ENCODE results near the gene CHCHD10. TPM values are rescaled to one million over a fixed set of nuclear protein-coding genes. Genes with fewer than 3 reads are reported as not detected.

The CHCHD10 gene
- total RNA-seq, 1 experiment from 2014 or later: 198 TPM

DNA sequence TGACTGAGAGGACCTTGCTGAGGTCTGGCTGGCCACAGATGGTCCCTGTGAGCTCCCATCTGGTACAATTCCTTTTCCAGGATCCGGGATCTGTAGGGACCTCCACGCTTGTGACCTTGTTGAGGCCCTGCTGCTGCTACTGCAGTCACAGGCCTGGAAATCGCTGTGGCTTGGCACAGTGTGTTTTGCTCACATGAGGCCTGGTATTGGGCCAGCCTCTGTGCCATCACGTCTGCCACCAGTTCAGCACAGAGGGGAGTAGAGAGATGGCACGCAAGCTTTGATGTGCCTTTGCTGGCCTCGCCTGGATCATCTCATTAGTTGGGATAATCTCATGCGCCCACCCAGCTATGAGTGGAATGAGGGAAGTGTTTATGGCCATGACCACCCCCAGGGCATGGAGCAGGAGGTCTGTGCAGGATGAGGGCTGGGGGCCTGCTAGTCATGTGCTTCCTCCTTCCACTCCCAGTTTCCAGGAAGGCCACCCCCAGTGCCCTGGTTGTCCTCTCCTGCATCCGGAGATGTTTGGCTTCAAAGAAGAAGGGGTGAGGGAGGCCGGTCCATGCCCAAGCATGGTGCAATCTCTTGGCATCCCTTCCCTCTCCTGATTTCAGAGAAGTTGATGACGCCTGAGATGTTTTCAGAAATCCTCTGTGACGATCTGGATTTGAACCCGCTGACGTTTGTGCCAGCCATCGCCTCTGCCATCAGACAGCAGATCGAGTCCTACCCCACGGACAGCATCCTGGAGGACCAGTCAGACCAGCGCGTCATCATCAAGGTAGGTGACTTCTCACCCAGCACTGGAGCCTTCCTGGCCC is 48.6 kb upstream of the CHCHD10 start (continued):
- TF ChIP-seq CREB1 (CRISPR knock-in tag; IDR thresholded peaks at IDR 0.05) (no peak), OVOL2 (CRISPR knock-in tag; IDR thresholded peaks at IDR 0.05; ENCODE audit: borderline replicate concordance) (no peak), ERG (CRISPR knock-in tag; IDR thresholded peaks at IDR 0.05) (no peak), CBFB (CRISPR knock-in tag; IDR thresholded peaks at IDR 0.05; ENCODE audit: low read depth) (no peak), ATF2 (CRISPR knock-in tag; IDR thresholded peaks at IDR 0.05; ENCODE audit: borderline replicate concordance, low read depth) (no peak), SP1 (CRISPR knock-in tag; conservative IDR thresholded peaks at IDR 0.05) (no peak), ZNF281 (CRISPR knock-in tag; IDR thresholded peaks at IDR 0.05) (no peak)
- TF ChIP-seq, protein P1, sequence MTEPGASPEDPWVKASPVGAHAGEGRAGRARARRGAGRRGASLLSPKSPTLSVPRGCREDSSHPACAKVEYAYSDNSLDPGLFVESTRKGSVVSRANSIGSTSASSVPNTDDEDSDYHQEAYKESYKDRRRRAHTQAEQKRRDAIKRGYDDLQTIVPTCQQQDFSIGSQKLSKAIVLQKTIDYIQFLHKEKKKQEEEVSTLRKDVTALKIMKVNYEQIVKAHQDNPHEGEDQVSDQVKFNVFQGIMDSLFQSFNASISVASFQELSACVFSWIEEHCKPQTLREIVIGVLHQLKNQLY (CRISPR knock-in tag; IDR thresholded peaks at IDR 0.05): no peak
- TF ChIP-seq, protein P2, sequence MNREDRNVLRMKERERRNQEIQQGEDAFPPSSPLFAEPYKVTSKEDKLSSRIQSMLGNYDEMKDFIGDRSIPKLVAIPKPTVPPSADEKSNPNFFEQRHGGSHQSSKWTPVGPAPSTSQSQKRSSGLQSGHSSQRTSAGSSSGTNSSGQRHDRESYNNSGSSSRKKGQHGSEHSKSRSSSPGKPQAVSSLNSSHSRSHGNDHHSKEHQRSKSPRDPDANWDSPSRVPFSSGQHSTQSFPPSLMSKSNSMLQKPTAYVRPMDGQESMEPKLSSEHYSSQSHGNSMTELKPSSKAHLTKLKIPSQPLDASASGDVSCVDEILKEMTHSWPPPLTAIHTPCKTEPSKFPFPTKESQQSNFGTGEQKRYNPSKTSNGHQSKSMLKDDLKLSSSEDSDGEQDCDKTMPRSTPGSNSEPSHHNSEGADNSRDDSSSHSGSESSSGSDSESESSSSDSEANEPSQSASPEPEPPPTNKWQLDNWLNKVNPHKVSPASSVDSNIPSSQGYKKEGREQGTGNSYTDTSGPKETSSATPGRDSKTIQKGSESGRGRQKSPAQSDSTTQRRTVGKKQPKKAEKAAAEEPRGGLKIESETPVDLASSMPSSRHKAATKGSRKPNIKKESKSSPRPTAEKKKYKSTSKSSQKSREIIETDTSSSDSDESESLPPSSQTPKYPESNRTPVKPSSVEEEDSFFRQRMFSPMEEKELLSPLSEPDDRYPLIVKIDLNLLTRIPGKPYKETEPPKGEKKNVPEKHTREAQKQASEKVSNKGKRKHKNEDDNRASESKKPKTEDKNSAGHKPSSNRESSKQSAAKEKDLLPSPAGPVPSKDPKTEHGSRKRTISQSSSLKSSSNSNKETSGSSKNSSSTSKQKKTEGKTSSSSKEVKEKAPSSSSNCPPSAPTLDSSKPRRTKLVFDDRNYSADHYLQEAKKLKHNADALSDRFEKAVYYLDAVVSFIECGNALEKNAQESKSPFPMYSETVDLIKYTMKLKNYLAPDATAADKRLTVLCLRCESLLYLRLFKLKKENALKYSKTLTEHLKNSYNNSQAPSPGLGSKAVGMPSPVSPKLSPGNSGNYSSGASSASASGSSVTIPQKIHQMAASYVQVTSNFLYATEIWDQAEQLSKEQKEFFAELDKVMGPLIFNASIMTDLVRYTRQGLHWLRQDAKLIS (CRISPR knock-in tag; IDR thresholded peaks at IDR 0.05; ENCODE audit: borderline replicate concordance): no peak
- TF ChIP-seq, protein P3, sequence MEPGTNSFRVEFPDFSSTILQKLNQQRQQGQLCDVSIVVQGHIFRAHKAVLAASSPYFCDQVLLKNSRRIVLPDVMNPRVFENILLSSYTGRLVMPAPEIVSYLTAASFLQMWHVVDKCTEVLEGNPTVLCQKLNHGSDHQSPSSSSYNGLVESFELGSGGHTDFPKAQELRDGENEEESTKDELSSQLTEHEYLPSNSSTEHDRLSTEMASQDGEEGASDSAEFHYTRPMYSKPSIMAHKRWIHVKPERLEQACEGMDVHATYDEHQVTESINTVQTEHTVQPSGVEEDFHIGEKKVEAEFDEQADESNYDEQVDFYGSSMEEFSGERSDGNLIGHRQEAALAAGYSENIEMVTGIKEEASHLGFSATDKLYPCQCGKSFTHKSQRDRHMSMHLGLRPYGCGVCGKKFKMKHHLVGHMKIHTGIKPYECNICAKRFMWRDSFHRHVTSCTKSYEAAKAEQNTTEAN (CRISPR knock-in tag; IDR thresholded peaks at IDR 0.05): no peak

- peaks cover 77% of the 10 kb centered on the region for H3K36me3 Mint-ChIP-seq
- H3K9me3 Mint-ChIP-seq: no peaks in the 10 kb centered on the region
- ATAC-seq (no peak), DNase-seq (ENCODE audit: low spot score) (no peak)
- no peak overlapping the region; the same call in 1 of the 2 replicates for H3K27ac Mint-ChIP-seq
- H3K4me3 Mint-ChIP-seq: no peak overlapping the region
- ChIA-PET CTCF (interaction anchor here (0.9 to 1.9 kb wide), 3 partner anchors 34 to 47 kb away, joined by 3 to 8 read pairs (median 3); no protein-coding TSS in a partner anchor), POLR2A (no interaction called here)
- no peaks in the 10 kb centered on the region for H3K27me3 Mint-ChIP-seq (ENCODE audit: low read depth)
- H3K4me1 Mint-ChIP-seq: 0 out of 2 replicates have a peak, but pooled peaks cover 3% of the 10 kb centered on the region
- TF ChIP-seq SMAD3 (CRISPR knock-in tag; IDR thresholded peaks at IDR 0.05; ENCODE audit: borderline replicate concordance) (no peak), SP1 (CRISPR knock-in tag; conservative IDR thresholded peaks at IDR 0.05) (no peak), ZNF121 (CRISPR knock-in tag; IDR thresholded peaks at IDR 0.05) (no peak), TP53 (CRISPR knock-in tag; IDR thresholded peaks at IDR 0.05) (no peak), FOXK1 (CRISPR knock-in tag; IDR thresholded peaks at IDR 0.05) (no peak), ELF4 (CRISPR knock-in tag; IDR thresholded peaks at IDR 0.05; ENCODE audit: low read depth) (no peak), NR3C1 (CRISPR knock-in tag; conservative IDR thresholded peaks at IDR 0.05; ENCODE audit: low read depth) (no peak), ZNF263 (CRISPR knock-in tag; IDR thresholded peaks at IDR 0.05; ENCODE audit: low read depth) (no peak), NR1H2 (CRISPR knock-in tag; IDR thresholded peaks at IDR 0.05) (no peak)
- TF ChIP-seq, protein P4, sequence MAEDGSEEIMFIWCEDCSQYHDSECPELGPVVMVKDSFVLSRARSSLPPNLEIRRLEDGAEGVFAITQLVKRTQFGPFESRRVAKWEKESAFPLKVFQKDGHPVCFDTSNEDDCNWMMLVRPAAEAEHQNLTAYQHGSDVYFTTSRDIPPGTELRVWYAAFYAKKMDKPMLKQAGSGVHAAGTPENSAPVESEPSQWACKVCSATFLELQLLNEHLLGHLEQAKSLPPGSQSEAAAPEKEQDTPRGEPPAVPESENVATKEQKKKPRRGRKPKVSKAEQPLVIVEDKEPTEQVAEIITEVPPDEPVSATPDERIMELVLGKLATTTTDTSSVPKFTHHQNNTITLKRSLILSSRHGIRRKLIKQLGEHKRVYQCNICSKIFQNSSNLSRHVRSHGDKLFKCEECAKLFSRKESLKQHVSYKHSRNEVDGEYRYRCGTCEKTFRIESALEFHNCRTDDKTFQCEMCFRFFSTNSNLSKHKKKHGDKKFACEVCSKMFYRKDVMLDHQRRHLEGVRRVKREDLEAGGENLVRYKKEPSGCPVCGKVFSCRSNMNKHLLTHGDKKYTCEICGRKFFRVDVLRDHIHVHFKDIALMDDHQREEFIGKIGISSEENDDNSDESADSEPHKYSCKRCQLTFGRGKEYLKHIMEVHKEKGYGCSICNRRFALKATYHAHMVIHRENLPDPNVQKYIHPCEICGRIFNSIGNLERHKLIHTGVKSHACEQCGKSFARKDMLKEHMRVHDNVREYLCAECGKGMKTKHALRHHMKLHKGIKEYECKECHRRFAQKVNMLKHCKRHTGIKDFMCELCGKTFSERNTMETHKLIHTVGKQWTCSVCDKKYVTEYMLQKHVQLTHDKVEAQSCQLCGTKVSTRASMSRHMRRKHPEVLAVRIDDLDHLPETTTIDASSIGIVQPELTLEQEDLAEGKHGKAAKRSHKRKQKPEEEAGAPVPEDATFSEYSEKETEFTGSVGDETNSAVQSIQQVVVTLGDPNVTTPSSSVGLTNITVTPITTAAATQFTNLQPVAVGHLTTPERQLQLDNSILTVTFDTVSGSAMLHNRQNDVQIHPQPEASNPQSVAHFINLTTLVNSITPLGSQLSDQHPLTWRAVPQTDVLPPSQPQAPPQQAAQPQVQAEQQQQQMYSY (CRISPR knock-in tag; IDR thresholded peaks at IDR 0.05): no peak
Measured at GRCh38 chr22:23815541-23816155, 47.9 kb upstream of the CHCHD10 start.
